CD1c-positive myeloid dendritic cell (primary cell): ENCODE results near the gene GOLGA8K.
"Not testable (repeated sequence)": the region's sequence is repeated elsewhere in the genome, so short reads cannot be mapped to it uniquely, and the experiment has no call there.

ENCODE experiments used
- DNase-seq: peaks from one replicate; pipeline ENCODE4 v3.0.0-alpha.2; 2016; ENCODE audit errors: extremely low spot score

Gene GOLGA8K, protein sequence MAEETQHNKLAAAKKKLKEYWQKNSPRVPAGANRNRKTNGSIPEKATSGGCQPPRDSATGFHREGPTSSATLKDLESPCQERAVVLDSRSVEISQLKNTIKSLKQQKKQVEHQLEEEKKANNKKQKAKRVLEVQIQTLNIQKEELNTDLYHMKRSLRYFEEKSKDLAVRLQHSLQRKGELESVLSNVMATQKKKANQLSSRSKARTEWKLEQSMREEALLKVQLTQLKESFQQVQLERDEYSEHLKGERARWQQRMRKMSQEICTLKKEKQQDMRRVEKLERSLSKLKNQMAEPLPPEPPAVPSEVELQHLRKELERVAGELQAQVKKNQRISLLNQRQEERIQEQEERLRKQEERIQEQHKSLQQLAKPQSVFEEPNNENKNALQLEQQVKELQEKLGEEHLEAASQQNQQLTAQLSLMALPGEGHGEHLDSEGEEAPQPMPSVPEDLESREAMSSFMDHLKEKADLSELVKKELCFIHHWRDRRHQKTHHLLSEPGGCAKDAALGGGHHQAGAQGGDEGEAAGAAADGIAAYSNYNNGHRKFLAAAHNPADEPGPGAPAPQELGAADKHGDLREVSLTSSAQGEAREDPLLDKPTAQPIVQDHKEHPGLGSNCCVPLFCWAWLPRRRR

DNA sequence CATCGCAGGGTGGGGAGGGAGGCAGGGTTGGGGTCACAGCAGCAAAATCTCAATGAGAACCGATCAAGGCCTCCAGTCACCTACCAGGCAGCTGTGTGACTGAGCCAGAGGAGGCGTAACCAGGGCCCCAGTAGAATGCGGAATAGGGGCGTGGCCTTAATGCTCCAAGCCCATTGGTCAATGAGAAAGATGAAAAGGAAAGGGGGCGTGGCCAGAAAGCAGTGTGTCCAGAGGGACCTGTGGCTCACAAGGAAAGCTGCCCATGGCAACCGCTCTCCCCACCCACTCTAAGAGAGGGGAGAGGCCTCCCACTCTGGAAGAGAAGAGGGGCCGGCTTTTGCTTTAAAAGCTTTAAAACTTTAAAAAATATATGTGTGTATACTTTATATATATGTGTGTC lies at the start of gene GOLGA8K:
GOLGA8K (minus strand) TSS at position 101 of the 400 bp plus-strand sequence; CDS start at position 3, 98 bp downstream.
- DNase-seq, result not testable (repeated sequence)

DNA sequence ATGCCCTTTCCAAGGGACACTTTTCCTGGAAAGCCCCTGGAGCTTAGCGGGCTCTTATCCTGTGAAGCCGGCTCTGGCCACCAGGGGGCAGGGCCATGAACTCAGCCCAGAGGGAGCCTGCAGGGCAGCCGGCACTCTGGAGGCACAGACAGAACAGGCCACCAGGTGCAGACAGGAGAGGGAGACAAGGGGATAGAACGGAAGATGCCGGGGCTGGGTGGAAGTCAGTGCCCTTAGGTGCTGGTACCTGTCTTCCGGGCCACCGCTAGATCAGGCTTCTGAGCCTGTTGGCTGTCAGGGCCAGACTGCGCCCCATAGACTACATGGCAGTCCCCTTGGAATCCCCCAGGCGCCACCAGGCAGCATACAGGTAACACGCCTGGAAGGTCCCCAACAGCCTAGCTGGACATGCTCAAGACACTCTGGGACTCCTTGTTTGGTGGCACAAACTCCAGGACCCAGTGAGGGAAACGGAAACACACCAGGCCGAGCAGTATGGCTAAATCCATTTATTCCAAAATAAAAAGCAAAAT lies 37.4 kb upstream of the GOLGA8K start:
- not testable (repeated sequence) for DNase-seq

DNA sequence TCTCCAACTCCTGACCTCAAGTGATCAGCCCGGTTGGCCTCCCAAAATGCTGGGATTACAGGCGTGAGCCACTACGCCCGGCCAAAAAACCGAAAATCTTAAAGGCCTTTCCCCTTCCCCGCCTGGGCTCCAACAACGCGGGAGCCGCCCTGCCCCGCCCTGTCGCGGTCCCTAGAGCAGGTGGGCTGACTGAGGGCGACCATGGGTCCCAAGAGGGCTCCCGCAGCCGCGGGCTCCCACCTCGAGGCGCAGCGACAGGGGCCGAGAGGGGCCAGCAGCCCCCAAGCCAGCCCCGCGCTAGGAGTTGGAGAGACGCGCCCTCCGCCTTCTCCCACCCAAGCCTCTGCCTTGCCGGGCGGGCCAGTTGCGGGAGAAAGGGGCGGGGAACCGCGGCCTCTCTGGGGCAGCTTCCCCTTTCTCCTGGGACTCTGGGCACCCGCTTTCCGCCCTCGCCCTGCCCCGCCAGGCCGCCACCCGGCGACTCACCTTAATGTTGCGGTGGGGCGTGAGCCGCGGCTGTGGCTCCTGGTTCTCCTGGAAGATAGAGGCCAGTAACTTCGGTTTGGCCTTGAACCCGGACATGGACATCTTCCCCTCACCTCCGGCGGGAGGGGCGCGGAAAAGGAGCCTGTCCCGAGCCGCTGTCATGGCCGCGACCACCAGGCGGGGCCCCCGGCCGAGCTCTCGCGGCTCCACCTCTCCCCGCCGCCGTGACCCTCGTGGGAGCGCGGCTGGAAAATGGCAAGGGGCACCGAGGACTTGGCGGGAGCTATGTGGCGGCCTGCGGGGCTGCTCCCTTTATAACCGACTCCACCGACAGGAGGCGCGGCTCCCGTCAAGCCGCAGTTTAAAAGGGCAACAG lies 31.2 kb upstream of the GOLGA8K start:
- DNase-seq, result not testable (repeated sequence)

DNA sequence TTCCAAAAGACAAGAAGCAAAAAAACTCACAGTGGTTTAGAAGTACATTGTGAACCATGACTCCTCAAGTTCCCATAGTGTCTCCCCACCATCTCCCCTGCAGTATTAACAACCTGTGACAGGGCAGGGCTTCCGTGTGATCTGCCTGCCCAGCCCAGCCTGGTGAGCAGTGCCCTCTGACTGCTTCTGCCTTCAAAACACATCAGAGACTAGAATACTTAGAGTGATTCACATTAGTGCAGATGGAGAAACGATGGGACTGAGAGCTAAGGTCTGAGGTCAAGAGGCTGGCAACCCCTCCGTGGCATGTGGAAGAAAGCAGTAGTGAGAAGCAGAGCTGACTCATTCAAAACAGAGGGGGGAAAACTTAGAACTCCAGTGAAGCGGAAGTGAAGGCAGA lies 24.5 kb upstream of the GOLGA8K start:
- DNase-seq, result not testable (repeated sequence)

DNA sequence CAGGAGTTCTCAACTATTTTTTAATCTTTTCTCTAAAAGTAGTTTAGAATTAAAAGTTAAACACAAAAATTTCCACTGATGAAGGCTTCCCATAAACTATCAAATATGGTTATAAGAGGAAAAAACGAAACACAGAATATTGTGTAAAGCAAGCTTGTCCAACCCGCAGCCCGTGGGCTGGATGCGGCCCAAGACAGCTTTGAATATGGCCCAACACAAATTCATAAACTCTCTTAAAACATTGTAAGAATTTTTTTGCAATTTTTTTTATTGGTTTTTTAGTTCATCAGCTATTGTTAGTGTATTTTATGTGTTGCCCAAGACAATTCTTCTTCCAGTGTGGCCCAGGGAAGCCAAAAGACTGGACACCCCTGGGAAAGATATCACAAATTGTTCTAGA lies 23.4 kb upstream of the GOLGA8K start:
- not testable (repeated sequence) for DNase-seq

DNA sequence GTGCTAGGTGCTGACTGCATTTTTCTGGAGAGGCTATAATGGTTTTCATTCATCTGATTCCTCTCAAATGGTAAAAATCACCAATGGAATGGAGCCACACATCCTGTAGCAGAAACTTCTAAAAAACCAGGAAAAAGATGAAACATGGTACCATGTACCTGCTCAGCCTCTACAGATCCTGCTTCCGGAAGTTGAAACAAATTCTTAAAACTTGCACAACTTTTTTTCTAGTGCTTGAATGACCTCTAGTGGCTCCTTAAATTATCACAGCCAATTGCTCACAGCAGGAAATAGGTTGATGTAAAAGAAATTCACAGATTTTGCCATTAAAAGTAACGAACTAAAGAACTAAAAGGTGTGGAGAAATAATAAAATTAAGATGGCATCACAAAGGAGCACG lies 4.8 kb upstream of the GOLGA8K start:
- not testable (repeated sequence) for DNase-seq

DNA sequence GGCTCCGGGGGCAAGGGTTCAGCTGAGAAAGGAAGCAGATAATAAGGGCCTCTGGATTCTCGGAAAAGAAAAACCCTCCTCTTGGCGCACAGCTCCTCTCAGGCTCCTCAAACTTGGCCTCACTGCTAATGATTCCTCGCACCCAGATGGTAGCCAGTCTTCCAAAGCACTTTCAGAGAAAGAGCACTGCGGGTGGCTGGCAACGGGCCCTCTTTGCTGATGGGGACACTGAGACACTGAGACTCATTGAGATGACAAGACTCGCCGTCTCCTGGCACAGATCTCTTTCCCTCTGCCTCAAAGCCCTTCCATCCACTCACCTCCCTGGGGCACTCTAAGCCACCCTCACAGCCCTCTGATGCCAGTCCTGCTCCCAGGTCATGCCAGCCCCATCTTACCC lies 6.6 kb downstream of the GOLGA8K start:
- DNase-seq, result not testable (repeated sequence)

DNA sequence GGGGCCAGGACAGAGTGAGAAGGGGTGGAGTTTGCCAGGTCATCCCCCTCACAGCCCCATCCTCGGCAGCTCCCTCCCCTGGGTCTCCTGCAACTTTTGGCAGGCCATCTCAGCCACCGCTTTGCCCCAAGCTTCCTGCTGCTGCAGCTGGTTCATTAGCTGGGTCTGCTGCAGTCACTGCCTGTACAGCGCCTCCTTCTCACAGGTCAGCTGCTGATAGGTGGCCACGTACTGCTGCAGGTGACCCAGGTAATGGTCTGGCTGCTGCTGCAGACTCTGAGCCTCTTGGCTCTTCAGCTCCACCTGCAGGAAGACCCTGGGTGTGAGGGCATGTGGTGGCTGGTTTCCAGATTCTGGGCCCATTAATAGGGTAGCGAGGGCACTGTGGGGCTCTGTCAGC lies 8.3 kb downstream of the GOLGA8K start:
- DNase-seq, result not testable (repeated sequence)

DNA sequence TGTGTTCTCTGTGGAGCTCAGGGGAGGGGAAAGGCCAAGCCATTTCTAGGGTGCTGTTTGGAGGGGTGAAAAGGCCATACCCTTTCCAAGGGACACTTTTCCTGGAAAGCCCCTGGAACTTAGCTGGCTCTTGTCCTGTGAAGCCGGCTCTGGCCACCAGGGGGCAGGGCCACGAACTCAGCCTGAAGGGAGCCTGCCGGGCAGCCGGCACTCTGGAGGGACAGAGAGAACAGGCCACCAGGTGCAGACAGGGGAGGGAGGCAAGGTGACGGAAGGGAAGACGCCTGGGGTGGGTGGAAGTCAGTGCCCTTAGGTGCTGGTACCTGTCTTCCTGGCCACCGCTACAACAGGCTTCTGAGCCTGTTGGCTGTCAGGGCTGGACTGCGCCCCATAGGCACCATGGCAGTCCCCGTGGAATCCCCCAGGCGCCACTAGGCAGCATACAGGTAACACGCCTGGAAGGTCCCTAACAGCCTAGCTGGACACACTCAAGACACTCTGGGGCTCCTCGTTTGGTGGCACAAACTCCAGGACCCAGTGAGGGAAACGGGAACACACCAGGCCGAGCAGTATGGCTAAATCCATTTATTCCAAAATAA lies 14.9 kb downstream of the GOLGA8K start:
- not testable (repeated sequence) for DNase-seq

DNA sequence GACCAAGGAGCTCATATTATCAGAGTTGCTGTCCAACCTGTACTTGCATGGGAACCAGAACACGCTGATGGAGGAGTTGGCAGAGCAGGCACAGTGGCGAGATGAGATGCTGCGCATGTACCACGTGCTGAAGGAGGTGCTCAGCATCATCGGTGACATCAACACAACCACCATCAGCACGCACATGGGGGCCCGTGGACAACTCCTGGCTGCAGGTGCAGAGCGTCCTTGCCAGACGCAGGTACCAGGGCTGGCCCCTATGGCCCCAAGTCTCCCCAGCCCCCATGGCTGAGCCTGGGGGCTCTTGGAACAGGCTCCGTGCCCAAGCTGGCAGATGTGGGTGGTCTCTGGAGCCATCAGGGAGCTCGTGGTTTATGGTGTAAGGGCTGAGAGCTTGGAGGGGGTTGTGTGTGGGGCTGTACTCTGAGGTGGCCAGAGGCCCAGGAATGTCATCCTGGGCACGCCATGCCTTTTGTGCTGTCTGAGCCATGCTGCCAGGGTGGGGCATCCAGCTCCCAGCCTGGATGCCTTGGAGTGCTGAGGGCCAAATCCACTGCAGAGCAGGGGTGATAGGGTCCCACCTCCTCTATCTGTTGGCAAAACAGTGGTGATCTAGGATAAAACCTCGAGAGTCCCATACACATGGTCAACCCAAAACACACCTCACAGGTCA lies 17.1 kb downstream of the GOLGA8K start:
- not testable (repeated sequence) for DNase-seq

DNA sequence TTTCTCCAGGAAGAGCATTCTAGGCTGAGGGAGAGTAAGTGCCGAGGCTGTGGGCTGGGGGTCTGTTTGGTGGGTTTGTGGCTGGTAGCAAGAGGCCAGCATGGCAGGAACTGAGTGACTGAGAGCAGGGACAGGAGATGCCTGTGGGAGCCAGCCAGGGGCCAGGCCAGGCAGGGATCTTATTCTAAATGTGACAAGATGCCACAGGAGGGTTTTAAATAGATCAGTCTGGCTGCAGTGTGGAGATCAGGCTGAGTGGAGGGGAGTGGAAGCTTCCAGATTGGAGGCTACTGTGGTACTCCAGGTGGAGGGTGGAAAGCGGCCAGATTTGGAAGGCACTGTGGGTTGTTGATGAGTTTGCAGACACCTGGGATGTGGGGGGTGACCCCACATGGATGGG lies 28.9 kb downstream of the GOLGA8K start:
- DNase-seq, result not testable (repeated sequence)

DNA sequence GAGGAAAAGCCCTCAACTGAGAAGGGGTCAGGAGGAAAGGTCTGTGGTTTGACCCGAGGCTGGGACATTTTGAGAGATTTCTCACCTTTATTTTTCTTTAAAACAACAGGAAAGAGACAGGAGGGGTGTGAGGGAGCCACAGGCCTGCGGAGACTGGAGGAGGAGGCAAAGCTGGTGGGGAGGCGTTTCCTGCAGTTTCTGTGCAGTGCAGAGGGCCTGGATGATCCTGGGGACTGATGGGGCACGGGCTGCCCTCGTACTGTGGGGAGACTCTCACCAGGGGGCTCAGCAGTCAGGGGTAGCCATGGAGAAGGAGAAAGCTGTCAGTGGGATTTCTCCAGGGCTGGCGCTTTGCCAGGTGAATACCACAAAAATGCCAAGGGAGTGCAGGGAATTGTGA lies 29.4 kb downstream of the GOLGA8K start:
- DNase-seq, result not testable (repeated sequence)

DNA sequence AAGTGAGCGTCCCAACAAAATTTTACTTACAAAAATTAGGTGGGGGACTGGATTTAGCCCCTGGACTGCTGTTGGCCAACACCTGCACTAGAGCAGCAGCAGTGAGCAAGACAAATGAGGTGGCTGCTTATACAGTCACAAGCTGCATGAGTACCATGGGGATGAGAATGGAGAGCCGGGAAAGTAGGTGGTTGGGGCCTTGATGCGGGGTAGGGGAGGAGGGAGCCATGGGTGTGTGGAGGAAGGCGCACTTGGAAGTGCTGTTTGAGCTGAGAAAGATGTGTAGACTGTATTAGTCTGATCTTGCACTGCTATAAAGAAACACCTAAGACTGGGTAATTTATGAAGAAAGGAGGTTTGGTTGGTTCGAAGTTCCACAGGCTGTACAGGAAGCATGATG lies 31.0 kb downstream of the GOLGA8K start:
- not testable (repeated sequence) for DNase-seq

DNA sequence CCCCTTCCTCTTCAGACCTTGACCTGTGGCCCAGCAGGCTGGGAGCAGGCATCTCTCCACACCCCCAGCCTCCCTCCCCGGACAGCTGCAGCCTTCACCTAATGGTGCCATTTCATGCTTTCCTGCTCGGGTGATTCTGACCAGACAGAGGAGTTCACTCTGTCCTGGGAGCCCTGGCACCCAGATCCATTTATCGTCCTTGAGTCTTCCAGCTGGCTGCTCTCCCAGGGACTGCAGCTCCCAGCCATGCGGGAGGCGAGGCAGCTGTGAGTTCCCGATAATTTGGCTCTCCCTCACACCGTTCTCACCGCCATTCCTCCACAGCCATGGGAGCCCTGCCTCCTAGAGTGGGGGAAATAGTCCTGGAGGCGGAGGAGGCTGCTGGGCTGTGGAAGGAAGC lies 32.6 kb downstream of the GOLGA8K start:
- DNase-seq, result not testable (repeated sequence)

DNA sequence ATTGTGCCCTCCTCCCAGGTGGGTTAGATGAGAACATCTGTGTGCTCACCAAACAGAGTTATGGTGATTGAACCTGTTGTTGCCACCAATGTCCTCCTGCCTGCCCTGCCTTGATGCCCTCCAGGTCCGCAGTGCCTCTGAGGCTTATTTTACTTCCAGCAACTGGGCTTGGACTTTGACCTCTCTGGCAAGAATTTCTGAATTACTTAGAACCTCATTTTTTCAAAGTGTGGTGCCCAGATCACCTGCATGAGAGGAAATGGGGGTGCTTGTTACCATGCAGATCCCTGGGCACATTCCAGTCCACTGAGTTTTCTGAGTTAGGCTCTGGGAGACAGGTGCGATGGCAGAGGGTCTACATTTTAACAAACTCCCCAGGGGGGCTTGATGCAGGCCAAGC lies 33.0 kb downstream of the GOLGA8K start:
- DNase-seq, result not testable (repeated sequence)

DNA sequence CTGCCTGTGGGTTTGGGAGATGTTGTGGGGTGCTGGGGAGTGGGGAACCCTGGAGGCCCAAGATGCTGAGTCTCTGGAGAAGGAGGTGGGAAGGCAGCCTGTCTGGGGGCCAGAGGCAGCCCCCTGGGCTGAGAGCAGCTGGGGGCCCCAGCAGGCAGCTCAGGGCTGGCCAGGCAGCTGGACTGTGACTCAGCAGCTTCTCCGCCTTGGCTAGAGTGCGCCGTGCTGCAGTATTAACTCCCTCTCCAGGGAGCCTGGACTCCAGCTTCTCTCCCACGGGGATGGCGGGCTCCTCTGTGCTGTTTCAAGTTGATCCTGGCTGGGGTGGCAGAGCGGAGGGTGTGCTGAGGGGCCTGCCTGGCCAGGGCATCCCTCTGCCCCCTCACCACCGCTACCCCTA lies 36.6 kb downstream of the GOLGA8K start:
- DNase-seq, result not testable (repeated sequence)

DNA sequence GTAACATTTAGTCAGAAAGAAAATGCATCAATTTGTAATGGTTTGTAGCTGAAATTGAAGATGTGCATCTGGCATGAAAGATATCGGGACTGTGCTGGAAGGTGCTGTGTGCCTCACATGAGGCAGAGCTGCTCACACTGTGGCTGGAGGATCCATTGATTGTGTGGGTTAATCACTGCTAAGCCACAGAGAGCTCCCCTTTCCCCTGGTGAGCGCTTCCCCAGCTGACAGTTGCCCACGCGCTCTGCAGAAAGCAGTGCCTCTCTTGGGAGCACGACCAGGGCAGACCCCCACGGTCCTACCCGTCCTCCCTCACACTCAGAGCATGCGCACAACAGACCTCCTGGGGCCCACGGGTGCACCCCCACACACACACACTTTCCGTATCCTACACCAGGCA lies 37.1 kb downstream of the GOLGA8K start:
- not testable (repeated sequence) for DNase-seq

DNA sequence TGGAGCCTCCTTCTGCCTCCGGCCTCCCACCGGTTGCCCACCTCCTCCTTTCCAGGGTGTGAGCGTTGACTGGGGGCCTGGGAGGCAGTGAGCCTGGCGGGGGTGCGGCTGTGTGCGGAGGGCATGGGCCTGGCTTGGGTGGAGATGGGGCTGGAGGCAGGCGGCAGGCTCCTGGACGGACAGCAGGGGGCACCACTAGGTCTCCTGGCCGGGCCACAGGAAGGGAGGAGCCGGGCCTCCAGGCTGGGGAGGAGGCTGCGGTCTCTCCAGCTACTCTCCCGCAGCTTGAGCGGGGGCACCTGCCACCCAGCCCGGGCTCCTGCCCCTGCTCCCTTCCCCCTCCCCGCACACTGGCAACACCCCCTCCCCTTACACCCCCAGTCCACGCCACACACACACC lies 38.1 kb downstream of the GOLGA8K start:
- not testable (repeated sequence) for DNase-seq

DNA sequence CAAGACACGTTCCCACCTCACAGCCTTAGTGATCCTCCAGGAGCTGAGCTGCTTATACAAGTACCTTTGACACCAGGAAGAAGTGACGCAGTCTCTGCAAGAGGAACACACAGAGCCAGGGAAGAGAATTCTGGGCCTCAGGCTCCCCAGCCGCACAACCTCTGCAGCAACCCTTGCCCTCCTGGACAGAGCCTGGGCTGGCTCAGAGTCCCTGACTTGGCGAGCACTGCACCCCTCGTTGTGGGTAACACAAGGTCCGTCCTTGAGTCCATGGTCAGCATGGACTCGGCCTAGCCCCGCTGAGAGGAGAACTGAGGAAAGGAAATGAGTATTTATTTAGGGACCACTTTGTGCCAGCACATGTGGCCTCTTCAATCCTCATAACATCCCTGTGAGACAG lies 39.6 kb downstream of the GOLGA8K start:
- not testable (repeated sequence) for DNase-seq

DNA sequence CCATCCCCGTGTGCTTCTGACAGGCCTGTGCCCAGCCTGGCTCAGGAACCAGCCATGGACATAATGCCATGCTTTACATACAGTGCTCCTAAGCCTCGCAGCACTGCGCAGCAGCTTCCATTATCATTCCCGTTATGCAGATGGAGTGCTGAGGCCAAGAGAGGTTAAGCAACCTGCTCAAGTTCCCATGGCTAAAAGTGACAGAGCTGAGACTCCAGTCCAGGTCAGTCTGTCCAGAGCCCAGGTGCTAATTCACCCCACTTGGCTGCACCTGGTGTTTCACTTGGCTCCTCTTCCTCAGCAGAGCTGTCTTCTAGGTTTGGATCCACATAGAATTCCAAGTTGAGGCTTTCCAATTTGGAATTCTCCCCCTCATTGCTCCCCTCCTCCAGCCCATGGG lies 41.4 kb downstream of the GOLGA8K start:
- not testable (repeated sequence) for DNase-seq

DNA sequence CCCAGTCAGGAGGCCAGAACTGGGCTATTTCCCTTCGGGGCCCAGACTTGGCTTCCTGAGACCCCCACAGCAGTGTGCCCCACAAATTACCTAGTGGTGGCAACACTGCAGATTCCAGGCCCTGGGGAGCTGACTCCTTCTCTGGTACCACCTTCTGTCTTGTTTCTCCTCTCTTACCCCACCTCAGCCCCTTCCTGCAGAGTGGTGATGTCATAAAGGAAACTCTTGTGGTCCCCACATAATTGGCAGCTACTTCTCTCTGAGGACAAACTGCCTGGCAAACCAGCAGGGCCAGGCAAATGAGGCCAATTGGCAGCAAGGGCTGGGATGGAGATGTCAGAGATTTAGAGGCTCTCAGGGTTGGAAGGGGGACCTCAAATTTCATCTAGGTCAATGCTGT lies 44.6 kb downstream of the GOLGA8K start:
- DNase-seq, result not testable (repeated sequence)
